Activated CD4-positive, alpha-beta memory T cell treated with anti-CD3 and anti-CD28 coated beads for 36 hours (primary cell): ENCODE data around the gene SBDS. TPM values are rescaled to one million over a fixed set of nuclear protein-coding genes. Genes with fewer than 3 reads are reported as not detected.
"Not testable (repeated sequence)": the region's sequence is repeated elsewhere in the genome, so short reads cannot be mapped to it uniquely, and the experiment has no call there.

ENCODE experiments used
- CTCF ChIA-PET: fragments of 350-600 bp; sonication (Branson Sonifier 250); formaldehyde crosslinking; loops from one replicate; lab custom pipeline; 2021; ENCODE audit warnings: antibody characterized with exemption, inconsistent platforms; lab: Charles Lee
- POLR2A ChIA-PET: fragments of 350-600 bp; sonication (Branson Sonifier 250); formaldehyde crosslinking; loops from one replicate; lab custom pipeline; 2021; ENCODE audit warnings: antibody characterized with exemption; lab: Charles Lee
- DNase-seq: peaks from one replicate; pipeline ENCODE4 v3.0.0-alpha.2; 2020
- H3K27ac Mint-ChIP-seq: one replicate; pipeline ENCODE4 v1.8.0; 2021; ENCODE audit warnings: mixed read lengths
- H3K27me3 Mint-ChIP-seq: one replicate; pipeline ENCODE4 v1.8.0; 2021; ENCODE audit warnings: mixed read lengths
- H3K36me3 Mint-ChIP-seq: one replicate; pipeline ENCODE4 v1.8.0; 2021; ENCODE audit warnings: mixed read lengths
- H3K4me1 Mint-ChIP-seq: one replicate; pipeline ENCODE4 v1.8.0; 2021; ENCODE audit warnings: low read depth, mixed read lengths
- H3K4me3 Mint-ChIP-seq: one replicate; pipeline ENCODE4 v1.8.0; 2021; ENCODE audit warnings: mild to moderate bottlenecking, mixed read lengths
- H3K9me3 Mint-ChIP-seq: one replicate; pipeline ENCODE4 v1.8.0; 2021; ENCODE audit warnings: mixed read lengths
- intact Hi-C: fragments of 100-400 bp; cut with micrococcal nuclease; formaldehyde crosslinking; loops from one replicate; pipeline ENCODE4 v1.15.1; 2023
- total RNA-seq, 2 experiments: library from RNA; stranded (reverse); gene quantifications; one replicate each; pipeline ENCODE4 v1.2.3, GENCODE V29; 2021

The SBDS gene
- total RNA-seq, 2 experiments from 2014 or later = 55.7 to 58.3 TPM

- CTCF ChIA-PET = interaction anchor here (1.6 kb wide), 1 partner anchor 22 kb away, joined by 3 read pairs; no protein-coding TSS in a partner anchor
- Mint-ChIP-seq H3K4me1 (peaks cover 9% of the 10 kb centered on the region), H3K4me3 (no peak overlapping the region), H3K9me3 (no peaks in the 10 kb centered on the region), H3K36me3 (peaks cover 53% of the 10 kb centered on the region), H3K27ac (no peak overlapping the region), H3K27me3 (no peaks in the 10 kb centered on the region)
- peak; percentile 26 for DNase-seq
- POLR2A ChIA-PET = interaction anchor here (1.1 kb wide), 1 partner anchor 23 kb away, joined by 3 read pairs; no protein-coding TSS in a partner anchor
- intact Hi-C loops = no loop called here
Measured at GRCh38 chr7:67018940-67019339, 23.6 kb upstream of the SBDS start.

- intact Hi-C loops, DNase-seq, CTCF ChIA-PET, H3K4me1 Mint-ChIP-seq, H3K4me3 Mint-ChIP-seq, POLR2A ChIA-PET, H3K27ac Mint-ChIP-seq, H3K9me3 Mint-ChIP-seq, H3K27me3 Mint-ChIP-seq: not testable (repeated sequence)
- H3K36me3 Mint-ChIP-seq = peaks cover 53% of the 10 kb centered on the region
Measured at GRCh38 chr7:67017971-67018370, 22.6 kb upstream of the SBDS start.

DNA sequence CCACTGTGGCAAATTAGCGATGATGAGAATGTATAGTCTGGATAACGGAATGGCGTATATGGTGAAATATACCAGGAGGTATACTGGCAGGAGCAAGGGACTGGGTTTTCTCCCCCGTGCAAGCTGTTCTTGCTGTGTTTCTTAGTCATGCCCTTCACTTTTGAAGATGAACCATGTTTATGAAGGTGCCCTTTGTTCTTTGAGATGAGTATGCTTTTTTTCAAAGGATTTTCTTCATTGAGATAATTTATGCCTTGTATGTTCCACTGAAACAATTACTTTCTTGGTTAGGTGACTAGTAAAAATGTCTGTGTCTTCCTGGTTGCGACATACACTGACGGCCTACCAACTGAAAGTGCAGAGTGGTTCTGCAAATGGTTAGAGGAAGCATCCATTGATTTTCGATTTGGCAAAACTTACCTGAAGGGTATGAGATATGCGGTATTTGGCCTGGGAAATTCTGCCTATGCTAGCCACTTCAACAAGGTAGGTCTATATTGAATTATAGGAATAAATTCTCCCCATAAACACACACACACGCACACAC lies 18.8 kb upstream of the SBDS start:
- H3K9me3 Mint-ChIP-seq, DNase-seq, H3K27me3 Mint-ChIP-seq, CTCF ChIA-PET, H3K4me1 Mint-ChIP-seq, H3K27ac Mint-ChIP-seq, intact Hi-C loops, H3K4me3 Mint-ChIP-seq, POLR2A ChIA-PET: not testable (repeated sequence)
- peaks cover 29% of the 10 kb centered on the region for H3K36me3 Mint-ChIP-seq

DNA sequence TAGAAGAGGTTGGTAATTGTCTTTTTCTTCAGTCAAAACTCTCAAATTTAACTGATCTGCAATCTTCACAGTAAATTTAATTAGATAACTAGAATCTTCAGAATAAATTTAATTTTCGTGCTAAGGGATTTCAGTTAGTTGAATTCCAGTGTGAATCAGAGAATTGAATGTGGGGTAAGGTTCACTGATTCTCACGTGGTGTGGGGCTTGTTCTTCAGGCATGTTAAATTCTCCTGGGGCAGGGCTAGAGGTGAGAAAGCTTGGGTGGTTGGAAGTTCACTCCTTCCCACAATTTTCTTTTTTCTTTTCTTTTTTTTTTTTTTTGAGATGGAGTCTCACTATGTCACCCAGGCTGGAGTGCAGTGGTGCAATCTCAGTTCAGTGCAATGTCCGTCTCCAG lies 14.3 kb upstream of the SBDS start:
- H3K4me3 Mint-ChIP-seq, H3K27me3 Mint-ChIP-seq, DNase-seq, H3K4me1 Mint-ChIP-seq, CTCF ChIA-PET, POLR2A ChIA-PET, intact Hi-C loops, H3K27ac Mint-ChIP-seq, H3K9me3 Mint-ChIP-seq: not testable (repeated sequence)
- H3K36me3 Mint-ChIP-seq = peaks cover 30% of the 10 kb centered on the region

DNA sequence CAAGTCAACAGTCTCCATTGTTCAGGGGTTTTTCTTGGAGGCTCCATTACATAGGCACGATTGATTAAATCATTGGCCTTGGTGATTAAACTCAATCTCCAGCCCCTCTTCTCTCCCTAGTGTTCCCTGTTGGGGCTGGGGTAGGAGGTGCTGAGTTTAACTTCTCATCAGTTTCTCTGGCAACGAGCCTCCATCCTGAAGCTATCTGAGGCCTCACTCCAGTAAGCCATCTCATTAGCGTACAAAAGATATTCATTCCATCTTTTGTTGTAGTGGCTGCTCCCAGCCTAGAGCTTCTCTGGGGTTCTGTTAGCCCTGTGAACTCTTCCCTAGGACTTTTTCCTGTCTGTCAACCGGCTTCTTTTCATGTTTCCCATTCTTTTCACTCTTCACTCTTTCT lies 12.9 kb upstream of the SBDS start:
- intact Hi-C loops = no loop called here
- Mint-ChIP-seq H3K9me3 (no peaks in the 10 kb centered on the region), H3K4me1 (no peaks in the 10 kb centered on the region), H3K27ac (no peak overlapping the region), H3K4me3 (no peak overlapping the region), H3K27me3 (no peaks in the 10 kb centered on the region), H3K36me3 (peaks cover 30% of the 10 kb centered on the region)
- ChIA-PET POLR2A (interaction anchor here (0.6 kb wide), 1 partner anchor 139 kb away, joined by 3 read pairs; no protein-coding TSS in a partner anchor), CTCF (no interaction called here)
- no peak for DNase-seq

- Mint-ChIP-seq H3K9me3 (no peaks in the 10 kb centered on the region), H3K27me3 (no peaks in the 10 kb centered on the region), H3K36me3 (peaks cover 32% of the 10 kb centered on the region), H3K4me3 (no peak overlapping the region), H3K27ac (no peak overlapping the region), H3K4me1 (peaks cover 6% of the 10 kb centered on the region)
- ChIA-PET CTCF (interaction anchor here (0.6 kb wide), 1 partner anchor 40 kb away, joined by 3 read pairs; no protein-coding TSS in a partner anchor), POLR2A (interaction anchor here (0.7 kb wide), 1 partner anchor 13 kb away, joined by 3 read pairs; no protein-coding TSS in a partner anchor)
- intact Hi-C loops = no loop called here
- DNase-seq = no peak
Measured at GRCh38 chr7:67006965-67007364, 11.6 kb upstream of the SBDS start.

GRCh38 chr7:67004145-67004544 lies 8.8 kb upstream of the SBDS start:
- intact Hi-C loops, DNase-seq, H3K27me3 Mint-ChIP-seq, H3K4me3 Mint-ChIP-seq, POLR2A ChIA-PET, CTCF ChIA-PET, H3K4me1 Mint-ChIP-seq, H3K9me3 Mint-ChIP-seq, H3K27ac Mint-ChIP-seq: not testable (repeated sequence)
- H3K36me3 Mint-ChIP-seq = peaks cover 31% of the 10 kb centered on the region

- peaks cover 13% of the 10 kb centered on the region for H3K36me3 Mint-ChIP-seq
- POLR2A ChIA-PET, DNase-seq, H3K4me3 Mint-ChIP-seq, CTCF ChIA-PET, intact Hi-C loops, H3K9me3 Mint-ChIP-seq, H3K27me3 Mint-ChIP-seq: not testable (repeated sequence)
- peaks cover 17% of the 10 kb centered on the region for H3K4me1 Mint-ChIP-seq
- peak overlapping the region; percentile 33 for H3K27ac Mint-ChIP-seq
Measured at GRCh38 chr7:67000601-67001258, 5.3 kb upstream of the SBDS start.

- peak; percentile 100 for DNase-seq
- H3K4me3 Mint-ChIP-seq = peak within 1 kb of the TSS; percentile 95
- H3K36me3 Mint-ChIP-seq = peaks cover 21% of the 10 kb centered on the region
- H3K4me1 Mint-ChIP-seq = peaks cover 28% of the 10 kb centered on the region
- H3K27ac Mint-ChIP-seq = peak within 1 kb of the TSS; percentile 99
- ChIA-PET POLR2A (interaction anchor here (0.7 to 3.3 kb wide), 2 partner anchors 76 to 152 kb away, joined by 3 to 17 read pairs; partner anchors contain the start of gene TMEM248), CTCF (interaction anchor here (0.7 kb wide), 1 partner anchor 159 kb away, joined by 3 read pairs; no protein-coding TSS in a partner anchor)
- H3K9me3 Mint-ChIP-seq, H3K27me3 Mint-ChIP-seq: not testable (repeated sequence)
- intact Hi-C loops = loop anchor here (1.0 to 10.0 kb wide), 6 partner anchors 306 to 1124 kb away; partner anchors contain the start of genes KCTD7 and VKORC1L1
Measured at GRCh38 chr7:66996444-66997191, 1.2 kb upstream of the SBDS start, which contains the start of gene TYW1. Gene TYW1 (plus strand): TSS chr7:66996833. CDS start chr7:66996979, 146 bp downstream.

- H3K36me3 Mint-ChIP-seq = peaks cover 30% of the 10 kb centered on the region
- H3K27ac Mint-ChIP-seq = peak overlapping the region; percentile 99
- POLR2A ChIA-PET = interaction anchor here (0.5 to 3.3 kb wide), 3 partner anchors 74 to 303 kb away, joined by 4 to 17 read pairs (median 11); partner anchors contain the start of gene TMEM248
- DNase-seq = peak; percentile 74
- H3K9me3 Mint-ChIP-seq, H3K27me3 Mint-ChIP-seq: not testable (repeated sequence)
- H3K4me1 Mint-ChIP-seq = peaks cover 26% of the 10 kb centered on the region
- intact Hi-C loops = loop anchor here (1.0 to 10.0 kb wide), 5 partner anchors 74 to 1122 kb away; partner anchors contain the start of genes KCTD7, TMEM248 and VKORC1L1
- CTCF ChIA-PET = interaction anchor here (0.6 to 1.5 kb wide), 2 partner anchors 150 to 1014 kb away, joined by 4 to 10 read pairs; no protein-coding TSS in a partner anchor
- peak overlapping the region; percentile 95 for H3K4me3 Mint-ChIP-seq
Measured at GRCh38 chr7:66994691-66995049, 716 bp downstream of the SBDS start.

- Mint-ChIP-seq H3K4me1 (peaks cover 26% of the 10 kb centered on the region), H3K36me3 (peaks cover 30% of the 10 kb centered on the region), H3K4me3 (peak overlapping the region; percentile 95), H3K27ac (peak overlapping the region; percentile 99)
- H3K27me3 Mint-ChIP-seq, CTCF ChIA-PET, DNase-seq, H3K9me3 Mint-ChIP-seq: not testable (repeated sequence)
- intact Hi-C loops = loop anchor here (2.0 to 10.0 kb wide), 3 partner anchors 73 to 369 kb away; partner anchors contain the start of genes KCTD7 and TMEM248
- POLR2A ChIA-PET = interaction anchor here (1.9 to 3.3 kb wide), 2 partner anchors 73 to 149 kb away, joined by 11 to 17 read pairs; partner anchors contain the start of gene TMEM248
Measured at GRCh38 chr7:66994051-66994450, 1.3 kb downstream of the SBDS start.
